Sigmoid colon (tissue), 3 donors: ENCODE results near the gene KIF3C.

ENCODE experiments used
- CTCF ChIP-seq, 4 experiments: fragments of 450-650 bp in 3 of 4; fragments of 200-600 bp in 1 of 4; IDR thresholded peaks; one replicate each; pipeline ENCODE4 v1.5.1; 2016 to 2019; ENCODE audit warnings: antibody characterized with exemption in 4 of 4, mild to moderate bottlenecking in 3 of 4, moderate library complexity in 2 of 4
- POLR2A ChIP-seq, 2 donors: fragments of 450-650 bp; IDR thresholded peaks; one replicate each; pipeline ENCODE4 v1.6.1; 2016; ENCODE audit warnings: antibody characterized with exemption in 2 of 2, mild to moderate bottlenecking in 2 of 2, moderate library complexity in 2 of 2

- TF ChIP-seq CTCF (IDR thresholded peaks at IDR 0.05): no peak
- no peak for TF ChIP-seq POLR2A (IDR thresholded peaks at IDR 0.05)
Measured at GRCh38 chr2:25992556-25992955, 10.3 kb upstream of the KIF3C start.
